ENCODE results near the gene PRSS12. TPM values are rescaled to one million over a fixed set of nuclear protein-coding genes. Genes with fewer than 3 reads are reported as not detected.

The PRSS12 gene
- total RNA-seq, 4 donors from 2014 or later, result under 0.01 to 1.4 (median 0.48) TPM

GRCh38 chr4:118279920-118280432 lies 72.8 kb downstream of the PRSS12 start:
- H3K27me3 ChIP-seq, result no peaks in the 10 kb centered on the region
- peak overlapping the region in 2 of 4 donors; percentile 90 to 92 for H3K27ac ChIP-seq (replicated peaks in 1 of 4)
- H3K4me3 ChIP-seq, result peak overlapping the region; percentile 68 to 87 (median 76)
- TF ChIP-seq POLR2A (IDR thresholded peaks at IDR 0.05; ENCODE audit: low read depth) (no peak), EP300 (IDR thresholded peaks at IDR 0.05) (no peak), POLR2AphosphoS5 (IDR thresholded peaks at IDR 0.05) (no peak)
- TF ChIP-seq, protein P1, sequence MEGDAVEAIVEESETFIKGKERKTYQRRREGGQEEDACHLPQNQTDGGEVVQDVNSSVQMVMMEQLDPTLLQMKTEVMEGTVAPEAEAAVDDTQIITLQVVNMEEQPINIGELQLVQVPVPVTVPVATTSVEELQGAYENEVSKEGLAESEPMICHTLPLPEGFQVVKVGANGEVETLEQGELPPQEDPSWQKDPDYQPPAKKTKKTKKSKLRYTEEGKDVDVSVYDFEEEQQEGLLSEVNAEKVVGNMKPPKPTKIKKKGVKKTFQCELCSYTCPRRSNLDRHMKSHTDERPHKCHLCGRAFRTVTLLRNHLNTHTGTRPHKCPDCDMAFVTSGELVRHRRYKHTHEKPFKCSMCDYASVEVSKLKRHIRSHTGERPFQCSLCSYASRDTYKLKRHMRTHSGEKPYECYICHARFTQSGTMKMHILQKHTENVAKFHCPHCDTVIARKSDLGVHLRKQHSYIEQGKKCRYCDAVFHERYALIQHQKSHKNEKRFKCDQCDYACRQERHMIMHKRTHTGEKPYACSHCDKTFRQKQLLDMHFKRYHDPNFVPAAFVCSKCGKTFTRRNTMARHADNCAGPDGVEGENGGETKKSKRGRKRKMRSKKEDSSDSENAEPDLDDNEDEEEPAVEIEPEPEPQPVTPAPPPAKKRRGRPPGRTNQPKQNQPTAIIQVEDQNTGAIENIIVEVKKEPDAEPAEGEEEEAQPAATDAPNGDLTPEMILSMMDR (IDR thresholded peaks at IDR 0.05), result no peak
- DNase-seq (ENCODE audit: extremely low spot score), result no peak
- 40% methylated on average over 2 of the region's 2 CpGs for WGBS
- H3K4me1 ChIP-seq, result peaks cover 21 to 36% (median 27%) of the 10 kb centered on the region in 4 donors
- H3K36me3 ChIP-seq, result peaks cover 0 to 23% (median 9%) of the 10 kb centered on the region in 4 donors
- H3K9me3 ChIP-seq, result no peaks in the 10 kb centered on the region
- intact Hi-C loops (cut with DNase I), result loop anchor here (5.0 to 10.0 kb wide), 2 partner anchors 72 to 405 kb away; partner anchors contain the start of genes METTL14 and PRSS12

DNA sequence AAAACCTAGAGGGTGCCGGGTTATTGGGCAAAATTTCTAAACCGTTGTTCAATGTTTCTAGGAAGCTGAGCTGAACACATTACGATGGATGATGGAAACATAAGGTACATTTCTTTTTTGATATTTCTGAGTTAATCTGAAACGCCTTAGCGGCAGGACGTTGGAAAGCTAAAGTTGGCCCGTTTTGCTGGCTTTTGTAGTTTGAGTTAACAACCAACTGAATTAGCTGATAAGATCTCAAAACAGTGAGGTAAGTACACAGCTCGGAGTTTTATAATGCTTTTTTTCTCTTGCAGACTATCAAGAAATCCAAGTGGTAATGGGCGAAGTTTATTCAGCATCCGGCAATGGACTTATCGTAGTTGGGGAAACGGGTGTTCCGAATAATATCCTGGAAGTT lies 73.5 kb downstream of the PRSS12 start:
- Histone ChIP-seq H3K27me3 (no peaks in the 10 kb centered on the region), H3K4me3 (peak overlapping the region; percentile 68 to 87 (median 76)), H3K4me1 (peaks cover 21 to 36% (median 27%) of the 10 kb centered on the region in 4 donors), H3K9me3 (no peaks in the 10 kb centered on the region), H3K36me3 (peaks cover 0 to 23% (median 9%) of the 10 kb centered on the region in 4 donors), H3K27ac (replicated peaks in 1 of 4) (peak overlapping the region; percentile 86 to 94 (median 91))
- intact Hi-C loops (cut with DNase I), result no loop called here
- 20% methylated on average over 13 of the region's 13 CpGs for WGBS
- TF ChIP-seq EP300 (IDR thresholded peaks at IDR 0.05) (no peak), POLR2AphosphoS5 (IDR thresholded peaks at IDR 0.05) (no peak), POLR2A (IDR thresholded peaks at IDR 0.05; ENCODE audit: low read depth) (no peak)
- TF ChIP-seq, protein P1 (IDR thresholded peaks at IDR 0.05), result no peak
- no peak for DNase-seq (ENCODE audit: extremely low spot score)

- TF ChIP-seq EP300 (IDR thresholded peaks at IDR 0.05) (no peak), POLR2A (IDR thresholded peaks at IDR 0.05; ENCODE audit: low read depth) (peak; percentile 83), POLR2AphosphoS5 (IDR thresholded peaks at IDR 0.05) (peak; percentile 93 to 97)
- TF ChIP-seq, protein P1 (IDR thresholded peaks at IDR 0.05), result no peak
- WGBS, result 2% methylated on average over 27 of the region's 56 CpGs
These were observed 74.1 kb downstream of the PRSS12 start for GRCh38 chr4:118278473-118279274.

DNA sequence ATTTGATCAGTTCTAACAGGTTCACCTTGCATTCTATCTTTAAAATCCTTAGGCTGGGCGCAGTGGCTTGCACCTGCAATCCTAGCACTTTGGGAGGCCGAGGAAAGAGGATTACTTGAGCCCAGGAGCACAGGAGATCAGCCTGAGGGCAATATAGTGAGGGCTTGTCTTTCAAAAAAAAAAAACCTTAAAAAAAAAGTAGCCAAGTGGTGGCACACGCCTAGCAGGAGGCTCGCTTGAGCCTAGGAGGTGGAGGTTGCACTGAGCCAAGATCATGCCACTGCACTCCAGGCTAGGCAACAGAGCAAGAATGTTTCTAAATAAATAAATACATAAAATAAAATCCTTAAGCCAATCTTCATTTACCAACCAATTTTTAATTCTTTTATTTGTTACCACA lies 75.6 kb downstream of the PRSS12 start:
- TF ChIP-seq, protein P1 (IDR thresholded peaks at IDR 0.05), result no peak
- TF ChIP-seq POLR2AphosphoS5 (IDR thresholded peaks at IDR 0.05), result no peak
- no peak for TF ChIP-seq POLR2A (IDR thresholded peaks at IDR 0.05; ENCODE audit: low read depth)
- no peak for TF ChIP-seq EP300 (IDR thresholded peaks at IDR 0.05)
- H3K9me3 ChIP-seq, result no peaks in the 10 kb centered on the region
- H3K4me1 ChIP-seq, result peaks cover 21 to 35% (median 27%) of the 10 kb centered on the region in 4 donors
- WGBS, result 99% methylated on average over 4 of the region's 4 CpGs
- H3K27ac ChIP-seq (replicated peaks in 1 of 4), result no peak overlapping the region
- intact Hi-C loops (cut with DNase I), result no loop called here
- peaks cover 0 to 17% (median 7%) of the 10 kb centered on the region in 4 donors for H3K36me3 ChIP-seq
- no peak overlapping the region for H3K4me3 ChIP-seq
- H3K27me3 ChIP-seq, result no peaks in the 10 kb centered on the region
- no peak for DNase-seq (ENCODE audit: extremely low spot score)

More at GRCh38 chr4:118278473-118279274, 74.1 kb downstream of the PRSS12 start:
- Histone ChIP-seq H3K27me3 (no peaks in the 10 kb centered on the region), H3K9me3 (no peaks in the 10 kb centered on the region), H3K4me1 (peaks cover 21 to 36% (median 27%) of the 10 kb centered on the region in 4 donors), H3K36me3 (peaks cover 0 to 23% (median 9%) of the 10 kb centered on the region in 4 donors), H3K27ac (replicated peaks in 1 of 4) (peak overlapping the region; percentile 86 to 94 (median 91)), H3K4me3 (peak overlapping the region; percentile 68 to 87 (median 76))
- intact Hi-C loops (cut with DNase I), result no loop called here
- peak; percentile 98 for DNase-seq (ENCODE audit: extremely low spot score)

All from esophagus muscularis mucosa (tissue), 4 donors.